Astrocyte (in vitro differentiated cells and primary cell): Measurements from ENCODE around the gene TAGLN2. TPM values are rescaled to one million over a fixed set of nuclear protein-coding genes. Genes with fewer than 3 reads are reported as not detected.

Experiments used
- DNase-seq: peaks from one replicate; pipeline ENCODE4 v3.0.0-alpha.2; 2010; ENCODE audit warnings: low read depth
- FAIRE-seq: peaks from 2 replicates; lab custom pipeline; 2011; peaks lifted over from hg19 to GRCh38; lab: Jason Lieb, UNC
- H2AFZ ChIP-seq: 2 replicates; pipeline ENCODE4 v1.6.0; 2012; ENCODE audit warnings: low read depth, low read length, inconsistent platforms
- H3K27ac ChIP-seq: 2 replicates; pipeline ENCODE4 v1.5.1; 2011; ENCODE audit warnings: low read depth, low read length, inconsistent platforms
- H3K27me3 ChIP-seq: 2 replicates; pipeline ENCODE4 v1.6.0; 2011; ENCODE audit warnings: low read length, inconsistent platforms; ENCODE audit not compliant: insufficient read depth
- H3K36me3 ChIP-seq: 2 replicates; pipeline ENCODE4 v1.5.1; 2011; ENCODE audit warnings: low read length, inconsistent platforms; ENCODE audit not compliant: insufficient read depth
- H3K4me1 ChIP-seq: 2 replicates; pipeline ENCODE4 v1.5.1; 2011; ENCODE audit warnings: low read length, inconsistent platforms; ENCODE audit not compliant: insufficient read depth
- H3K4me2 ChIP-seq: 2 replicates; pipeline ENCODE4 v1.6.0; 2012; ENCODE audit warnings: low read length, inconsistent platforms
- H3K4me3 ChIP-seq: 2 replicates; pipeline ENCODE4 v1.5.1; 2011; ENCODE audit warnings: low read depth, mild to moderate bottlenecking, low read length, inconsistent platforms; ENCODE audit not compliant: insufficient read depth
- H3K79me2 ChIP-seq: 2 replicates; pipeline ENCODE4 v1.6.0; 2012; ENCODE audit warnings: mild to moderate bottlenecking, low read length, inconsistent platforms; ENCODE audit not compliant: insufficient read depth
- H3K9ac ChIP-seq: 2 replicates; pipeline ENCODE4 v1.6.0; 2012; ENCODE audit warnings: mild to moderate bottlenecking, low read length, inconsistent platforms
- H3K9me3 ChIP-seq: 2 replicates; pipeline ENCODE4 v1.5.1; 2012; ENCODE audit warnings: low read depth, mild to moderate bottlenecking, low read length, inconsistent platforms; ENCODE audit not compliant: insufficient read depth
- H4K20me1 ChIP-seq: 2 replicates; pipeline ENCODE4 v1.6.0; 2012; ENCODE audit warnings: low read length, inconsistent platforms; ENCODE audit not compliant: insufficient read depth
- H3K27ac Mint-ChIP-seq: one replicate; pipeline ENCODE4 v1.8.0; 2021; ENCODE audit warnings: mild to moderate bottlenecking, mixed read lengths; ENCODE audit not compliant: unreplicated experiment
- H3K27me3 Mint-ChIP-seq: one replicate; pipeline ENCODE4 v1.8.0; 2021; ENCODE audit warnings: low read depth, mixed read lengths; ENCODE audit not compliant: unreplicated experiment
- H3K36me3 Mint-ChIP-seq: one replicate; pipeline ENCODE4 v1.8.0; 2021; ENCODE audit warnings: low read depth, mixed read lengths; ENCODE audit not compliant: unreplicated experiment
- H3K4me1 Mint-ChIP-seq: one replicate; pipeline ENCODE4 v1.8.0; 2021; ENCODE audit warnings: low read depth, mixed read lengths; ENCODE audit not compliant: unreplicated experiment
- H3K4me3 Mint-ChIP-seq: one replicate; pipeline ENCODE4 v1.8.0; 2021; ENCODE audit warnings: mild to moderate bottlenecking, moderate library complexity, mixed read lengths; ENCODE audit not compliant: unreplicated experiment
- H3K9me3 Mint-ChIP-seq: one replicate; pipeline ENCODE4 v1.8.0; 2021; ENCODE audit warnings: mild to moderate bottlenecking, mixed read lengths; ENCODE audit not compliant: unreplicated experiment
- EZH2 ChIP-seq: IDR thresholded peaks from 2 replicates; pipeline ENCODE4 v1.6.1; 2012; ENCODE audit warnings: mild to moderate bottlenecking, low read length, inconsistent platforms; ENCODE audit not compliant: insufficient read depth
- total RNA-seq: library from RNA; stranded (reverse); gene quantifications from 2 replicates; pipeline ENCODE4 v1.2.1, GENCODE V29; 2021
- TF ChIP-seq, protein P1 (sequence below): IDR thresholded peaks from 2 replicates; pipeline ENCODE4 v1.5.1; 2011; ENCODE audit warnings: low read depth, mild to moderate bottlenecking, inconsistent platforms, low read length, moderate library complexity; ENCODE audit not compliant: insufficient read depth

TAGLN2 gene
- total RNA-seq, 1 donor from 2014 or later, result 688 TPM

- no peak for FAIRE-seq
These were observed 16.6 kb upstream of the TAGLN2 start for GRCh38 chr1:159941591-159942560.

DNA sequence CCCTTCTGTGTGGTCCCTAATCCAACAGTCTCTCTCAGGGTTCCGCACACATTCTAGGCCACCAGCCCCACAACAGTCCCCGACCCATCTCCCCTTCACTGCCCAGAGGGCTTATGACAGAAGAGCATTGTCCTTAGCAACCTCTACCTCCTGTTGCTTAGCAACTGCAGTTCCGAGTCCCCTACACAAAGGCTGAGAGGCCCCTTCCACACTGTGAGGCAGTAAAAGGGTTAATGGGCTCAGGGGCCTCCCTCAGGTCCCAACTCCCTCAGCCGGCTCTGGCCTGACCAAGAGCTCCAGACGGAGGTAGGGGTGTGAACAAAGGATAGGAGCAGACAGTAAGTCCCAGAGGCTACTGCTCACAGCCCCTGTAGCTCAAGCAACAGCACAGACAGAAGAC, 15.8 kb upstream of the TAGLN2 start:
- DNase-seq, result no peak
- no peak for FAIRE-seq
- no peaks in the 10 kb centered on the region for H3K9me3 Mint-ChIP-seq
- H3K27ac ChIP-seq, result no peak overlapping the region
- no peaks in the 10 kb centered on the region for H4K20me1 ChIP-seq
- no peaks in the 10 kb centered on the region for H3K36me3 ChIP-seq
- H3K9me3 ChIP-seq, result no peaks in the 10 kb centered on the region
- no peak overlapping the region for H2AFZ ChIP-seq
- H3K27me3 ChIP-seq, result peaks cover 17% of the 10 kb centered on the region
- peak overlapping the region; percentile 28 for H3K27ac Mint-ChIP-seq
- no peak overlapping the region for H3K4me3 Mint-ChIP-seq
- H3K27me3 Mint-ChIP-seq, result peaks cover 51% of the 10 kb centered on the region
- peaks cover 5% of the 10 kb centered on the region for H3K4me1 Mint-ChIP-seq
- H3K36me3 Mint-ChIP-seq, result no peaks in the 10 kb centered on the region
- H3K4me3 ChIP-seq, result no peak overlapping the region
- H3K79me2 ChIP-seq, result no peaks in the 10 kb centered on the region
- no peak overlapping the region for H3K4me2 ChIP-seq
- no peak for TF ChIP-seq EZH2
- TF ChIP-seq, protein P1, sequence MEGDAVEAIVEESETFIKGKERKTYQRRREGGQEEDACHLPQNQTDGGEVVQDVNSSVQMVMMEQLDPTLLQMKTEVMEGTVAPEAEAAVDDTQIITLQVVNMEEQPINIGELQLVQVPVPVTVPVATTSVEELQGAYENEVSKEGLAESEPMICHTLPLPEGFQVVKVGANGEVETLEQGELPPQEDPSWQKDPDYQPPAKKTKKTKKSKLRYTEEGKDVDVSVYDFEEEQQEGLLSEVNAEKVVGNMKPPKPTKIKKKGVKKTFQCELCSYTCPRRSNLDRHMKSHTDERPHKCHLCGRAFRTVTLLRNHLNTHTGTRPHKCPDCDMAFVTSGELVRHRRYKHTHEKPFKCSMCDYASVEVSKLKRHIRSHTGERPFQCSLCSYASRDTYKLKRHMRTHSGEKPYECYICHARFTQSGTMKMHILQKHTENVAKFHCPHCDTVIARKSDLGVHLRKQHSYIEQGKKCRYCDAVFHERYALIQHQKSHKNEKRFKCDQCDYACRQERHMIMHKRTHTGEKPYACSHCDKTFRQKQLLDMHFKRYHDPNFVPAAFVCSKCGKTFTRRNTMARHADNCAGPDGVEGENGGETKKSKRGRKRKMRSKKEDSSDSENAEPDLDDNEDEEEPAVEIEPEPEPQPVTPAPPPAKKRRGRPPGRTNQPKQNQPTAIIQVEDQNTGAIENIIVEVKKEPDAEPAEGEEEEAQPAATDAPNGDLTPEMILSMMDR, result no peak
- H3K4me1 ChIP-seq, result peaks cover 14% of the 10 kb centered on the region
- no peak overlapping the region for H3K9ac ChIP-seq

More at GRCh38 chr1:159941591-159942560, 16.6 kb upstream of the TAGLN2 start:
- no peak for TF ChIP-seq EZH2
- TF ChIP-seq, protein P1, result no peak
- no peaks in the 10 kb centered on the region for H3K9me3 ChIP-seq
- no peak overlapping the region for H3K27ac Mint-ChIP-seq
- H3K4me2 ChIP-seq, result no peak overlapping the region
- no peaks in the 10 kb centered on the region for H3K36me3 Mint-ChIP-seq
- H3K79me2 ChIP-seq, result no peaks in the 10 kb centered on the region
- no peaks in the 10 kb centered on the region for H3K36me3 ChIP-seq
- H3K4me3 Mint-ChIP-seq, result no peak overlapping the region
- peaks cover 51% of the 10 kb centered on the region for H3K27me3 Mint-ChIP-seq
- H3K4me3 ChIP-seq, result no peak overlapping the region
- H3K9ac ChIP-seq, result no peak overlapping the region
- H3K4me1 Mint-ChIP-seq, result peaks cover 5% of the 10 kb centered on the region
- no peak for DNase-seq
- peaks cover 14% of the 10 kb centered on the region for H3K4me1 ChIP-seq
- peaks cover 17% of the 10 kb centered on the region for H3K27me3 ChIP-seq
- no peaks in the 10 kb centered on the region for H3K9me3 Mint-ChIP-seq
- H4K20me1 ChIP-seq, result no peaks in the 10 kb centered on the region
- H2AFZ ChIP-seq, result no peak overlapping the region
- H3K27ac ChIP-seq, result no peak overlapping the region
